CD4-positive, alpha-beta T cell treated with Interleukin-6 at 100 ng/mL for 8 hours (primary cell): ENCODE measurements around the gene IFNA1.
"Not testable (repeated sequence)": the region's sequence is repeated elsewhere in the genome, so short reads cannot be mapped to it uniquely, and the experiment has no call there.

ENCODE experiments used
- DNase-seq: peaks from one replicate; pipeline ENCODE4 v3.0.0-alpha.2; 2020; ENCODE audit warnings: mixed read lengths, low spot score

The IFNA1 gene

GRCh38 chr9:21449312-21449711, 9.1 kb downstream of the IFNA1 start:
- not testable (repeated sequence) for DNase-seq

- DNase-seq = no peak
These were observed 10.6 kb downstream of the IFNA1 start for GRCh38 chr9:21450733-21451394.

GRCh38 chr9:21452681-21453080, 12.4 kb downstream of the IFNA1 start:
- no peak for DNase-seq

GRCh38 chr9:21454149-21454548, 13.9 kb downstream of the IFNA1 start:
- no peak for DNase-seq

- peak; percentile 29 for DNase-seq
These were observed 15.1 kb downstream of the IFNA1 start for GRCh38 chr9:21455320-21455719.

- no peak for DNase-seq
These were observed 21.1 kb downstream of the IFNA1 start for GRCh38 chr9:21461377-21461776.

GRCh38 chr9:21465138-21465537, 24.9 kb downstream of the IFNA1 start:
- no peak for DNase-seq

GRCh38 chr9:21465859-21466518, 25.8 kb downstream of the IFNA1 start:
- peak; percentile 45 for DNase-seq

GRCh38 chr9:21470126-21470525, 29.9 kb downstream of the IFNA1 start:
- DNase-seq = no peak

- DNase-seq = no peak
These were observed 33.0 kb downstream of the IFNA1 start for GRCh38 chr9:21473236-21473635.

GRCh38 chr9:21477466-21477865, 37.2 kb downstream of the IFNA1 start:
- no peak for DNase-seq

- DNase-seq = no peak
These were observed 39.0 kb downstream of the IFNA1 start for GRCh38 chr9:21479152-21479702.

- DNase-seq = no peak
These were observed 41.3 kb downstream of the IFNA1 start for GRCh38 chr9:21481470-21482056.

- DNase-seq = no peak
These were observed 42.0 kb downstream of the IFNA1 start, which contains the start of gene IFNE for GRCh38 chr9:21482213-21482612. IFNE (minus strand) TSS chr9:21482313; CDS start chr9:21481694, 619 bp downstream.
